CD4-positive, alpha-beta T cell (primary cell): ENCODE data around the gene THBD. TPM values are rescaled to one million over a fixed set of nuclear protein-coding genes. Genes with fewer than 3 reads are reported as not detected.

Source experiments
- ATAC-seq: fragments of 200-7000 bp; cut with Tn5 transposase; one replicate; pipeline ENCODE4 v1.10.0; 2022; ENCODE audit warnings: mild to moderate bottlenecking; ENCODE audit not compliant: poor library complexity
- CTCF ChIA-PET: fragments of 350-600 bp; sonication (Branson Sonifier 250); formaldehyde crosslinking; loops from one replicate; lab custom pipeline; 2021; ENCODE audit warnings: antibody characterized with exemption, inconsistent platforms; lab: Charles Lee
- POLR2A ChIA-PET: fragments of 350-600 bp; sonication (Branson Sonifier 250); formaldehyde crosslinking; loops from one replicate; lab custom pipeline; 2021; ENCODE audit warnings: antibody characterized with exemption, inconsistent platforms; lab: Charles Lee
- DNase-seq, 14 experiments: peaks; one replicate each; pipeline ENCODE4 v3.0.0-alpha.2; 2013 to 2020; ENCODE audit warnings: mixed read lengths in 2 of 14
- H3K27ac ChIP-seq, 2 donors: one replicate each; pipeline versions ENCODE4 v1.5.1 to v1.7.0; 2013; ENCODE audit warnings: low read length in 2 of 2, low read depth in 1 of 2, mild to moderate bottlenecking in 1 of 2
- H3K27me3 ChIP-seq, 2 experiments: 1 replicate in 1 of 2; 2 replicates in 1 of 2; pipeline versions ENCODE4 v1.6.1 to v1.7.0; 2013; ENCODE audit warnings: low read length in 2 of 2, control low read depth in 1 of 2, mild to moderate bottlenecking in 1 of 2, moderate library complexity in 1 of 2; ENCODE audit not compliant: insufficient read depth in 2 of 2, control insufficient read depth in 1 of 2
- H3K36me3 ChIP-seq: one replicate; pipeline ENCODE4 v1.6.1; 2013; ENCODE audit warnings: low read length, control low read depth; ENCODE audit not compliant: insufficient read depth
- H3K4me1 ChIP-seq: one replicate; pipeline ENCODE4 v1.6.1; 2013; ENCODE audit warnings: low read length, control low read depth; ENCODE audit not compliant: insufficient read depth
- H3K4me3 ChIP-seq: one replicate; pipeline ENCODE4 v1.5.1; 2013; ENCODE audit warnings: mild to moderate bottlenecking, low read length, moderate library complexity
- H3K9me3 ChIP-seq, 2 experiments: 1 replicate in 1 of 2; 2 replicates in 1 of 2; pipeline versions ENCODE4 v1.6.1 to v1.7.0; 2013; ENCODE audit warnings: low read length in 2 of 2, mild to moderate bottlenecking in 2 of 2, control low read depth in 1 of 2, moderate library complexity in 1 of 2; ENCODE audit not compliant: control insufficient read depth in 1 of 2, insufficient read depth in 1 of 2
- H3K27ac Mint-ChIP-seq: one replicate; pipeline ENCODE4 v1.8.0; 2020; ENCODE audit warnings: mixed read lengths
- H3K27me3 Mint-ChIP-seq: one replicate; pipeline ENCODE4 v1.8.0; 2021; ENCODE audit warnings: mixed read lengths
- H3K36me3 Mint-ChIP-seq: one replicate; pipeline ENCODE4 v1.8.0; 2021; ENCODE audit warnings: low read depth, mixed read lengths
- H3K4me1 Mint-ChIP-seq: one replicate; pipeline ENCODE4 v1.8.0; 2021; ENCODE audit warnings: low read depth, mixed read lengths
- H3K4me3 Mint-ChIP-seq: one replicate; pipeline ENCODE4 v1.8.0; 2020; ENCODE audit warnings: mild to moderate bottlenecking, mixed read lengths
- H3K9me3 Mint-ChIP-seq: one replicate; pipeline ENCODE4 v1.8.0; 2020; ENCODE audit warnings: mixed read lengths
- CTCF ChIP-seq: fragments of 200-600 bp; IDR thresholded peaks from one replicate; pipeline ENCODE4 v1.8.0; 2022; ENCODE audit warnings: antibody characterized with exemption, mild to moderate bottlenecking
- intact Hi-C, 2 experiments: fragments of 100-400 bp; cut with DNase I in 1 of 2; cut with micrococcal nuclease in 1 of 2; formaldehyde crosslinking; loops; one replicate each; pipeline versions ENCODE4 v1.15.1 to v1.9.0; 2023 to 2025; cut with DNase I, micrococcal nuclease
- total RNA-seq, 174 experiments: library from RNA in 2 of 174; stranded (reverse) in 2 of 174; gene quantifications; one replicate each; pipeline ENCODE4 v1.2.3 and lab custom pipeline; 2021 to 2026

Gene THBD
- total RNA-seq, 2 experiments from 2014 or later: 2.2 to 2.4 TPM

GRCh38 chr20:23062632-23063031 lies 13.2 kb upstream of the THBD start:
- ChIA-PET POLR2A (no interaction called here), CTCF (no interaction called here)
- Mint-ChIP-seq H3K9me3 (no peaks in the 10 kb centered on the region), H3K4me1 (no peaks in the 10 kb centered on the region), H3K4me3 (no peak overlapping the region), H3K36me3 (no peaks in the 10 kb centered on the region), H3K27ac (no peak overlapping the region), H3K27me3 (peaks cover 3% of the 10 kb centered on the region)
- no peak for ATAC-seq
- Histone ChIP-seq H3K4me1 (no peaks in the 10 kb centered on the region), H3K4me3 (no peak overlapping the region), H3K27ac (no peak overlapping the region), H3K27me3 (peaks cover 0 to 2% of the 10 kb centered on the region in 2 experiments), H3K9me3 (no peaks in the 10 kb centered on the region), H3K36me3 (no peaks in the 10 kb centered on the region)
- intact Hi-C loops: no loop called here
- no peak for TF ChIP-seq CTCF
- DNase-seq: no peak

- H3K4me3 Mint-ChIP-seq: no peak overlapping the region
- no peaks in the 10 kb centered on the region for H3K36me3 Mint-ChIP-seq
- ChIA-PET CTCF (no interaction called here), POLR2A (no interaction called here)
- ATAC-seq: no peak
- H3K27me3 Mint-ChIP-seq: peaks cover 3% of the 10 kb centered on the region
- intact Hi-C loops: no loop called here
- no peaks in the 10 kb centered on the region for H3K4me1 Mint-ChIP-seq
- Histone ChIP-seq H3K27ac (no peak overlapping the region), H3K27me3 (peaks cover 0 to 2% of the 10 kb centered on the region in 2 experiments), H3K4me3 (no peak overlapping the region), H3K4me1 (no peaks in the 10 kb centered on the region), H3K9me3 (no peaks in the 10 kb centered on the region), H3K36me3 (no peaks in the 10 kb centered on the region)
- peak in 2 of 14 experiments; percentile 34 to 35 for DNase-seq
- no peak for TF ChIP-seq CTCF
- no peaks in the 10 kb centered on the region for H3K9me3 Mint-ChIP-seq
- no peak overlapping the region for H3K27ac Mint-ChIP-seq
Observed at GRCh38 chr20:23061734-23062561, 12.5 kb upstream of the THBD start.

GRCh38 chr20:23061262-23061661 lies 11.8 kb upstream of the THBD start:
- ChIA-PET POLR2A (no interaction called here), CTCF (no interaction called here)
- no peaks in the 10 kb centered on the region for H3K4me1 Mint-ChIP-seq
- Histone ChIP-seq H3K4me3 (no peak overlapping the region), H3K4me1 (no peaks in the 10 kb centered on the region), H3K36me3 (no peaks in the 10 kb centered on the region), H3K27me3 (peaks cover 0 to 2% of the 10 kb centered on the region in 2 experiments), H3K9me3 (no peaks in the 10 kb centered on the region), H3K27ac (no peak overlapping the region)
- no peak for TF ChIP-seq CTCF
- ATAC-seq (no peak), DNase-seq (no peak)
- no peaks in the 10 kb centered on the region for H3K9me3 Mint-ChIP-seq
- H3K27me3 Mint-ChIP-seq: peaks cover 3% of the 10 kb centered on the region
- H3K27ac Mint-ChIP-seq: no peak overlapping the region
- H3K36me3 Mint-ChIP-seq: no peaks in the 10 kb centered on the region
- no peak overlapping the region for H3K4me3 Mint-ChIP-seq
- intact Hi-C loops: no loop called here
